ENCODE measurements around the gene DGKK. TPM values are rescaled to one million over a fixed set of nuclear protein-coding genes. Genes with fewer than 3 reads are reported as not detected.

Gene DGKK
- total RNA-seq, 1 experiment from 2014 or later = 1.6 TPM

DNA sequence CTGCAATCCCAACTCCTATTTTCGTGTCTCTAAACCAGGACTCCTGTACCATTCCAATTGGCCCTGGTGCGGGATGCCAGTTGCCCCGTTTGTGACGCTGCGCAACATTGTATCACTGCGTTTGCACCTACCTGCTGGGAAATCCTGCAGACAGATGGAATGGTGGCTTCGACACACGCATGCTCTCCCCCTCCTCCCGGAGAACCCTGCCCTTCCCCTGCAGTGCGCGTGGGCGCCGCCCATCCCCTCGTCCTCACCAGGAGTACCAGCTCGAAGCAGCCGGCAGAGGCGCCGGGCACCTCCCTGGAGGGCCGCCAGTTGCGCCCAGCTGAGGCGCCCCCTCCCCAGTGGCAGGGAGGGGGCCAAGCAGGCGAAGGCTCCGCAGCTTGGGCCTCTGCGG is 1.4 kb downstream of the DGKK start:
- H3K18ac ChIP-seq (ENCODE audit: insufficient read length, low read depth, low read length) = no peak overlapping the region
- H3K27ac Mint-ChIP-seq = no peak overlapping the region
- H3K36me3 Mint-ChIP-seq (ENCODE audit: insufficient read depth in 1 of 3, low read depth in 3 of 3) = peaks cover 0 to 11% (median 0%) of the 10 kb centered on the region in 3 experiments; a peak in 5 of 7 replicates
- no peak overlapping the region for H2AFZ ChIP-seq (ENCODE audit: low read length)
- WGBS (ENCODE audit: extremely low coverage, insufficient read length, low lambda C conversion rate) = no CpG with 5 or more reads among the region's 24 CpGs
- peaks cover 10% of the 10 kb centered on the region; the same call in 1 of the 2 replicates for H3K4me1 ChIP-seq (ENCODE audit: insufficient read depth, low read length)
- 0 out of 3 replicates have a peak, but pooled peaks have one; percentile 17 for TF ChIP-seq CTCF (conservative IDR thresholded peaks at IDR 0.05)
- no peak overlapping the region for H4K5ac ChIP-seq (ENCODE audit: insufficient read length, low read depth, low read length)
- no peak overlapping the region for H3T11ph ChIP-seq (ENCODE audit: low read length)
- no peaks in the 10 kb centered on the region for H3K9me3 ChIP-seq (ENCODE audit: control insufficient read depth, low read depth, low read length)
- H3K9ac ChIP-seq (ENCODE audit: extremely low read depth, insufficient read length, low read length) = peak overlapping the region; percentile 29
- no peak overlapping the region for H4K91ac ChIP-seq (ENCODE audit: insufficient read length, low read depth, low read length)
- no peak overlapping the region; the same call in 1 of the 2 replicates for H3K14ac ChIP-seq (ENCODE audit: insufficient read depth, low read length)
- H3K4me3 Mint-ChIP-seq = peak overlapping the region; percentile 65 to 91
- no peak overlapping the region for H3K23ac ChIP-seq (ENCODE audit: insufficient read length, low read depth, low read length)
- H3K27ac ChIP-seq (ENCODE audit: insufficient read length, low read depth, low read length) = no peak overlapping the region
- no peak overlapping the region for H3K56ac ChIP-seq (ENCODE audit: insufficient read length, low read depth, low read length)
- H3K23me2 ChIP-seq (ENCODE audit: insufficient read length, low read depth, low read length, poor library complexity, severe bottlenecking) = peaks cover 23% of the 10 kb centered on the region
- H4K8ac ChIP-seq (replicated peaks; ENCODE audit: insufficient read length, low read depth, low read length) = no peak overlapping the region
- H3K9me3 Mint-ChIP-seq = peaks cover 52 to 59% of the 10 kb centered on the region in 2 experiments
- H2BK12ac ChIP-seq (ENCODE audit: insufficient read length, low read depth, low read length) = no peak overlapping the region
- H3K27me3 ChIP-seq (ENCODE audit: insufficient read depth, low read length) = peaks cover 26% of the 10 kb centered on the region
- no peak overlapping the region for H2BK5ac ChIP-seq (ENCODE audit: insufficient read length, low read length)
- H3K79me2 ChIP-seq (ENCODE audit: insufficient read depth, low read length) = no peaks in the 10 kb centered on the region
- no peak overlapping the region for H2BK120ac ChIP-seq (ENCODE audit: low read depth, low read length, poor library complexity, severe bottlenecking)
- DNase-seq = peak; percentile 30
- no peak overlapping the region for H2BK20ac ChIP-seq (ENCODE audit: low read depth, low read length, poor library complexity, severe bottlenecking)
- H2AK5ac ChIP-seq (ENCODE audit: insufficient read length, low read length) = no peak overlapping the region
- peaks cover 19 to 40% of the 10 kb centered on the region in 2 experiments for H3K4me1 Mint-ChIP-seq
- H4K20me1 ChIP-seq (ENCODE audit: control insufficient read depth, insufficient read depth, insufficient read length) = no peaks in the 10 kb centered on the region
- peaks cover 74% of the 10 kb centered on the region for H3K27me3 Mint-ChIP-seq (ENCODE audit: low read depth)
- H2BK15ac ChIP-seq (ENCODE audit: low read depth, low read length) = no peak overlapping the region
- H3K79me1 ChIP-seq (ENCODE audit: insufficient read depth, low read depth, low read length, poor library complexity, severe bottlenecking) = no peaks in the 10 kb centered on the region
- H3K4ac ChIP-seq (ENCODE audit: low read depth, low read length) = no peak overlapping the region
- peak overlapping the region; percentile 99 for H3K4me2 ChIP-seq (ENCODE audit: insufficient read depth, insufficient read length, low read length)
